Measurements from ENCODE around the gene LIMK1.

- TF ChIP-seq EZH2 (IDR thresholded peaks at IDR 0.05), result no peak
- TF ChIP-seq POLR2A (IDR thresholded peaks at IDR 0.05; ENCODE audit: borderline replicate concordance, extremely low read depth, insufficient read depth, insufficient read length), result no peak
- TF ChIP-seq CTCF (IDR thresholded peaks at IDR 0.05 in 2 of 3, conservative IDR thresholded peaks at IDR 0.05 in 1 of 3; ENCODE audit: borderline replicate concordance in 1 of 3, insufficient read depth in 1 of 3, low read depth in 2 of 3, low read length in 2 of 3), result no peak
- no peak for TF ChIP-seq RAD21 (IDR thresholded peaks at IDR 0.05; ENCODE audit: low read depth)
- no peak for TF ChIP-seq SIN3A (IDR thresholded peaks at IDR 0.05; ENCODE audit: low read depth)
- no peak for TF ChIP-seq ZNF274 (IDR thresholded peaks at IDR 0.05; ENCODE audit: low read depth, low read length)
- TF ChIP-seq POLR2AphosphoS5 (IDR thresholded peaks at IDR 0.05; ENCODE audit: low read depth, low read length), result no peak
- TF ChIP-seq ATF3 (IDR thresholded peaks at IDR 0.05), result no peak
- no peak for TF ChIP-seq CEBPB (IDR thresholded peaks at IDR 0.05; ENCODE audit: low read depth)
Observed at GRCh38 chr7:74130518-74130917, 46.9 kb downstream of the LIMK1 start.

Measured in HCT116 (cell line).